ENCODE results near the gene VSIG1.

Gene VSIG1

DNA sequence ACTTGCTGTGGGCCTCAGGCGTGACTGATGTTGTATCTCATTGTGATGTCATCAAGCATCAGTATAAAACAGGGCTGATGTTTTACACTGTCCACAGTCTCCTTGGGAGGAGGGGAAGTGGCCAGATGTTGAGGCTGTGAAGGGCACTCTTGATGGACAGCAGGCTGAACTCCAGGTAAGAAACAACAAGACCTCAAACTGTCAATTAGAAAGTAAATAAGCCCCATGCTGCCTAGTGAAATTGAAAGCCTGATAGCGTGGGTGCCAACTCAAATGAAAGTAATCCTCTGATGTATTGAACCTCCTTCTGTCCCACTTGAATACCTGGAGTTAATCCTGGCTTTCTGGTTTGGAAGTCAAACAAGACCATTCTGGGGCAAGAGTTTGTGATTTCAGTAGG is 19.7 kb downstream of the VSIG1 start:
- no peak for DNase-seq (ENCODE audit: low read depth)

- DNase-seq (ENCODE audit: low read depth) = no peak
These were observed 23.3 kb downstream of the VSIG1 start for GRCh38 chrX:108068121-108068520.

- DNase-seq (ENCODE audit: low read depth) = no peak
These were observed 26.0 kb downstream of the VSIG1 start for GRCh38 chrX:108070891-108071290.

- no peak for DNase-seq (ENCODE audit: low read depth)
These were observed 26.7 kb downstream of the VSIG1 start for GRCh38 chrX:108071578-108071977.

- no peak for DNase-seq (ENCODE audit: low read depth)
These were observed 27.9 kb downstream of the VSIG1 start for GRCh38 chrX:108072746-108073145.

GRCh38 chrX:108081110-108081509 is 36.2 kb downstream of the VSIG1 start:
- DNase-seq (ENCODE audit: low read depth) = no peak

GRCh38 chrX:108087792-108088191 is 42.9 kb downstream of the VSIG1 start:
- no peak for DNase-seq (ENCODE audit: low read depth)

DNA sequence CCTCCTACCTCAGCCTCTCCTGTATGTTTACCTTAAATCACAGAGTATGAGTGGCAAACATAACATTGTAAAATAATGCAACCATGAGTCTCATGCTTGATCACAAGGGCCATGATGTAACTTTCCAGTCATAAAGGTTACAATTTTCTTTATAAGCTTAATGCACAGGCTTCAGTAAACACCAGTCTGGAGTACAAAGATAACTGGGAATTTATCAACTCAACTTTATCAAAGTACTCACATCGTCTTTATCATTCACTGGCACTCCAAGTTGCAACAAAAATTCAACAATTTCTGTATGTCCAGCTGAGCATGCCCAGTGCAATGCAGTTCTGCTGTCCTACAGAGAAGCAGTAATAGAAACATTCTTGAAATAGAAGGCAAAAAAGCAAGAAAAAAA is 43.6 kb downstream of the VSIG1 start:
- no peak for DNase-seq (ENCODE audit: low read depth)

GRCh38 chrX:108090491-108091263 is 45.8 kb downstream of the VSIG1 start:
- no peak for DNase-seq (ENCODE audit: low read depth)

GRCh38 chrX:108091264-108091877 is 46.5 kb downstream of the VSIG1 start, which contains the start of the genes ATG4A and PSMD10:
Gene ATG4A, plus strand, starts transcription at chrX:108091778. Its CDS starts 49 bp downstream, at chrX:108091827.
Gene PSMD10, minus strand, starts transcription at chrX:108091542. Its CDS starts 22 bp downstream, at chrX:108091520.
- DNase-seq (ENCODE audit: low read depth) = peak; percentile 83

DNA sequence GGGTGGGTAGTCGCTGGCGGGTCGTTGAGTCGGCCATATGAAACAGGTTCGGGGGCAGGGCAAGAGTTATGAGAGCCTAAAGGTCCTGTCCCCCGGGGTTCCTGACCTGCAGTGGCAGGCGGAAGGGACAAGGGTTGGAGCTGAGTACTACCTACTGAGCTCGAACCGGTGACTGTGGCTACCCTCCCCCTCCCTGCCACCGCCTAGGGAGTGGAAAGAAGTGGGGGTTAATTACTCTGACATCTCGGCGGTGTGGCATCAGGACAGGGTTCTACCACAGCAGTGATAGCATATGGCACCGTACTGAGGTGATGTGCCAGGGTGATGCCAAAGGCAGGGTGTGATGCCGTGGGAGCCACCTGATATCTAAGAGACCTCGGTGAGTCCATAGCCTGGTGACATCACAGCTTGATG is 47.0 kb downstream of the VSIG1 start:
- no peak for DNase-seq (ENCODE audit: low read depth)

- DNase-seq (ENCODE audit: low read depth) = no peak
These were observed 52.5 kb downstream of the VSIG1 start for GRCh38 chrX:108097380-108097779.

DNA sequence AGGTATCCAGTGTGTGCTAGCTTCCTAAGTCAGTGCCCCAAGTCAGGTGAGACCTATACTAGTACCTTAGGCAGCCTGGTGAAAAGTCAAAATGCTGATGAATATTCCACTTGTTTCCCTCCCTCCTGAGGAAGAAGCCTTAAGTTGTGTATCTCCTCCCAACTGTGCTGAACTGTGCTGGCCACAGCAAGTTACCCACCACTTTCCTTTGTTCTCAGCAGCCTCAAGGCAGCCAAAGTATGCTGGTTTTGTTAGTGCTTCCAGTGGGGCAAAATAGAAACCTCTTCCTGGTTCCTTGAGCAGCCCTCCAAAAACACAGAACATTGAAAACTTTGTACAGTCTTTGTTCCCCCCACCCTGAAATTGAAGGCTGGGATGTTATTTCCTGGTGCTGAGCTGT is 60.6 kb downstream of the VSIG1 start:
- DNase-seq (ENCODE audit: low read depth) = no peak

DNA sequence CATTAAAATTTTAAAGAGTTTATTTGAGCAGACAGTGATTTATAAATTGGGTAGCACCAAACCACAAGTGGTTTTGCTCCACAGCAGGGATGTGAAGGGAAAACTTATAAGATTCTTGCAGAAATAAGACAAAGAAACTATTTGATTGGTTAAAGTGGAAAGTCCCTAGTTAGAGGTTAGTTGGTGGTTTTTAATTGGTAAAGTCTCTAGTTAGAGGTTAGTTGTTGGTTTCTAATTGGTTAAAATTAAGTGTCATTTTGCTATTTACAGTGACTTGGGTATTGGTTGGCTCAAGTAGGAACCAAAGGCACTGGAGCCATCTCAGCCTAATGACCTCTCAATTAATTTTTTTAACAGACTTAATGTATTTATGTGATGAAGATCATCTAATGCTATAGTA is 69.7 kb downstream of the VSIG1 start:
- no peak for DNase-seq (ENCODE audit: low read depth)

DNA sequence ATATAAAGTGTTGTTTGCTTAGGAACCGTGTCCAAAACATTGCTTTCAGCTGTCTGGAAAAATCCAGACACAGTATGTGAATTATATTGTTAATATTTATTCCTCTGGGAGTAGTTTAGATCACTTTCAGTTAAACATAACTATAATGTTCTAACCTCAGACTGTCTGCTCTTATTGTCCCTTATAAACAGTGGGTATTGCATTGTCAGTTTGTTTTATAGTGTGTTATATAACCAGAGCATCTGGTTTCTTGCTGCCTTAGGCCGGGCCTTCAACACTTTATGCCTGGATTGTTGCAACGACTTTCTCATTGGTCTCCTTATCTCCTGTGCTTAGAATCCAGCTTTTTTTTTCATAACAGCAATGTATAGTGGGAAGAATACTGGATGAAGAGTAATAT is 73.1 kb downstream of the VSIG1 start:
- no peak for DNase-seq (ENCODE audit: low read depth)

GRCh38 chrX:108121291-108121690 is 76.4 kb downstream of the VSIG1 start:
- no peak for DNase-seq (ENCODE audit: low read depth)

- DNase-seq (ENCODE audit: low read depth) = no peak
These were observed 77.9 kb downstream of the VSIG1 start for GRCh38 chrX:108122748-108123147.

DNA sequence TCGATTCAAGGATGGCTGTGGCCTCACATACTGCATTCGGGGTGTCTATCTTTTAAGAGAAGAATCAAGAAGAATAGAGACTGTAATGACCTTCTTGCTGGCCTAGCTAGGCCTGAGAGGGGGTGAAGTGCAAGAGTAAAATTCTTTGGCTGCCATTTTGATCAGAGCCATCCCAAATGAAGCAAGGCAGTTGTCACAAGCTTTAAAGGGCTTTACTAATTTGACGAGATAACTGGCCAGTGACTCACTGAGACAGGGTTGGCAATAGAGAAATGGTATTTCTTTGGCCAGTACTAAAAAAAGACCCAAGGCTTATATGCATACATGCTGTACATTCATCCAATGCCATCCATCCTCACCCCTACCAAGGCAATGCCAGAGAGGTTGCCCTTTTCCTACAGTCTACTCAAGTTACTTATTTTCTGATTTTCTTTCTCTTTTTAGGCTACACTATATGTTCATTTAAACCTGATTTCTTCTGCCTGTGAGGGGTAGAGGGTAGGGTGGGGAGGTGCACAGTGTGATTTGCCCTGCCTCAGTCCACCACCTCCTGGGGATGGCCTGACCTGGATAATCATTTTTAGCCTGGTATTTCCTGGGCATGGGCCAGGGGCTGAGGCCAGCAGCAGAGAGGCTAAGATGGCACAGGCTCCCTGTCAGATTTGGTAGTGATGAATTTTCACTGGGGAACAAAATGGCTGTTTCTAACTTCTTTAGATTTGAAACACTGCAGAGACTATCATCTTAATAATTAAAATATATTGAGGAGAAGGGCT is 78.9 kb downstream of the VSIG1 start:
- no peak for DNase-seq (ENCODE audit: low read depth)

DNA sequence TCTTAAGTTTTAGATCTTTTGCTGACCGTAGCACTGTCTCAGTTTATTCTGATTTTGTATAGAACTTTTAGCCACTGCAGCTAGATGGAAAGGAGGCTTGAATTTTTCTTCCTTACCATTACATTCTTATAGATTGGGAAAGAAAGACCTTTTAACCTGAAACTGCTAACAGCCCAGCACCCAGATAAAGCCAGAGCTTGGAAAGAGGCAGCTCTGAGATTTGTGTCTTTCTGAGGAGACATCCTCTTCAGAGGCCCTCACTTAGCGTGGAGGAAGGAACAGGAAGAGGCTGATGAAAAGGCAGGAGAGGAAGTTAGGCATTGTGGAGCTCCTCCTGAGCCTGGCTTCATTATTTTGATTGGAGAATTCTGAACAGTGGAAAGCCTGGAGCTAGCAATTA is 81.8 kb downstream of the VSIG1 start:
- DNase-seq (ENCODE audit: low read depth) = no peak

GRCh38 chrX:108127152-108127551 is 82.3 kb downstream of the VSIG1 start:
- DNase-seq (ENCODE audit: low read depth) = no peak

Data from activated T-cell treated with anti-CD3 and anti-CD28 coated beads for 24 hours (primary cell).